Stromal cell of bone marrow (primary cell): Measurements from ENCODE around the gene C5orf63.
"Not testable (repeated sequence)": the region's sequence is repeated elsewhere in the genome, so short reads cannot be mapped to it uniquely, and the experiment has no call there.

Experiments used
- DNase-seq: peaks from one replicate; pipeline ENCODE4 v3.0.0-alpha.2; 2012; ENCODE audit warnings: low read depth

Gene C5orf63

GRCh38 chr5:127006744-127007143 is 66.6 kb downstream of the C5orf63 start:
- DNase-seq, result no peak

DNA sequence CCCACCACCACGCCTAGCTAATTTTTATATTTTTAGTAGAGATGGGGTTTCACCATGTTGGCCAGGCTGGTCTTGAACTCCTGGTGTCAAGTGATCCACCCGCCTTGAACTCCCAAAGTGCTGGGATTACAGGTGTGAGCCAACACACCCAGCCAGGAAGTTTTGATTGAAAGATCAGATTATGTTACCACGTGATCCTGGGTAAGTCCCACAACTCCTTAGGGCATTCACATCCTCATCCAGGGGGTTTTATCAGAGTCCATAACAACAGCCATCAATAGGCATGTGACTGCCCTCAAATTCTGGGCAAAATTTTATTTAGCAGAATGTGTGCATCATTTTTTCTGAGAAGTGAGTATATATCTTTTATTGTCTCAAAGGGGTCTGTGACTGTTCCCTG is 68.0 kb downstream of the C5orf63 start:
- DNase-seq, result not testable (repeated sequence)

GRCh38 chr5:127004721-127005120 is 68.6 kb downstream of the C5orf63 start:
- DNase-seq, result no peak

- DNase-seq, result no peak
Observed at GRCh38 chr5:127003798-127004495, 69.4 kb downstream of the C5orf63 start.

GRCh38 chr5:127002390-127002789 is 70.9 kb downstream of the C5orf63 start:
- DNase-seq, result no peak

DNA sequence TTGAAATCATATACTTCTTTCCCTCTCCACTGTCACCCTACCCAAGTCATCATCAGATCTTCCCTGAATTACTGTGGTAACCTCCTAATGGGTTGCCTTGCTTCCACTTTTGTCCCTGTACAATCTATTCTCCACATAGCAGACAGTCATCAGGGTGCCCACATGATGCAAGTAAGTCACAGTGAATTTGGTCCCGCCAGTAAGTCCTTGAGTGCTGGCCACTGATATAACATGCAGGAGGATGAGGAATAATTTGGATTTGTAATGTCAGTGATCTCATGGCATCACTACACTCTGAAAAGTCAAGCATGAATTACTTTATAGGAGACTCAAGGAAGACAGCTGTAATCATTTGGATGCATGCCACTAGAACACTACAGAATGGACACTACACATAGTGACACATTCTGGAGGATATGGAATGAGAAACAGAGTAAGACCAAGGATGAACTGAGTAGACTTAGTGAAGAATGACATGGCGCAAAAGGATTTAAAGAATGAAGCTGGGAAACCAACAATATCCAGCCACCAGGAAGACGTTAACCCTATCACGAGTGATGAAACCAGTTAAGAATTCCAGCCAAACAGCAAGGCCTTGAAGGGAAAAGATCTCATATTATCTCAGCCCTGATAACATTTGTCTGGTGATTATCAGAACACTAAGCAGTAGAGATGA is 71.5 kb downstream of the C5orf63 start:
- no peak for DNase-seq
